Activated T-helper 2 cell treated with anti-CD3 and anti-CD28 coated beads, Interferon-gamma antibody, Interleukin-2, Interleukin-4, amounts not matched to agents 10 μg/mL and 5 μg/mL and 100 μg/mL, durations not matched to agents 14 hours and 24 hours and 36 hours (primary cell): ENCODE results near the gene XRCC1. TPM values are rescaled to one million over a fixed set of nuclear protein-coding genes. Genes with fewer than 3 reads are reported as not detected.

Source experiments
- DNase-seq: peaks from one replicate; pipeline ENCODE4 v3.0.0; 2021; ENCODE audit warnings: low spot score
- H3K27ac Mint-ChIP-seq: one replicate; pipeline ENCODE4 v1.8.0; 2021; ENCODE audit warnings: mixed read lengths
- H3K27me3 Mint-ChIP-seq: one replicate; pipeline ENCODE4 v1.8.0; 2021; ENCODE audit warnings: low read depth, mixed read lengths
- H3K36me3 Mint-ChIP-seq: one replicate; pipeline ENCODE4 v1.8.0; 2021; ENCODE audit warnings: low read depth, mixed read lengths
- H3K4me1 Mint-ChIP-seq: one replicate; pipeline ENCODE4 v1.8.0; 2021; ENCODE audit warnings: low read depth, mixed read lengths
- H3K4me3 Mint-ChIP-seq: one replicate; pipeline ENCODE4 v1.8.0; 2021; ENCODE audit warnings: low read depth, mild to moderate bottlenecking, moderate library complexity, mixed read lengths
- H3K9me3 Mint-ChIP-seq: one replicate; pipeline ENCODE4 v1.8.0; 2021; ENCODE audit warnings: mixed read lengths
- intact Hi-C: fragments of 100-400 bp; cut with micrococcal nuclease; formaldehyde crosslinking; loops from one replicate; pipeline ENCODE4 v1.15.1; 2023
- total RNA-seq: library from RNA; stranded (reverse); gene quantifications from 2 replicates; pipeline ENCODE4 v1.2.3, GENCODE V29; 2022

The XRCC1 gene
- total RNA-seq, 1 donor from 2014 or later: 27.3 TPM

DNA sequence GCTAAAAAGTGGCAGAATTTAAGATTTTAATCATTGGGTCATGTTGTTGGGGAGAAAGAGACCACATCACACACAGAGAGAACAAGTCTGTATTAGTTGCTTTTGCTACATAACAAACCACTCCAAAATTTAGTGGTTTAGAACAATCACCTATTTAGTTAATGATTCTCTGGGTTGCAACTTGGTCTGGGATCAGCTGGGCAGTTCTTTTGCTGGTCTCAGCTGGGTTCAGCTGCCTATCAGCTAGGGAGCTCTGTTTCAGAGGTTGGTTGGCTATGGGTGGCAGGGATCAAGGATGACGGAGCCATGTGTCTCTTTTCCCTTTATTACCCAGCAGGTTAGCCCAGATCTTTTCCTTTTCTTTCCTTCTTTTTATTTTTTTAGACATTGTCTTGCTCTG is 9.2 kb upstream of the XRCC1 start:
- no peaks in the 10 kb centered on the region for H3K9me3 Mint-ChIP-seq
- H3K36me3 Mint-ChIP-seq: peaks cover 18% of the 10 kb centered on the region
- intact Hi-C loops: loop anchor here (5.0 kb wide), 1 partner anchor 57 kb away; the partner anchor contains the start of gene ETHE1
- no peaks in the 10 kb centered on the region for H3K27me3 Mint-ChIP-seq
- DNase-seq: no peak
- H3K4me3 Mint-ChIP-seq: no peak overlapping the region
- peaks cover 15% of the 10 kb centered on the region for H3K4me1 Mint-ChIP-seq
- H3K27ac Mint-ChIP-seq: peak overlapping the region; percentile 79

DNA sequence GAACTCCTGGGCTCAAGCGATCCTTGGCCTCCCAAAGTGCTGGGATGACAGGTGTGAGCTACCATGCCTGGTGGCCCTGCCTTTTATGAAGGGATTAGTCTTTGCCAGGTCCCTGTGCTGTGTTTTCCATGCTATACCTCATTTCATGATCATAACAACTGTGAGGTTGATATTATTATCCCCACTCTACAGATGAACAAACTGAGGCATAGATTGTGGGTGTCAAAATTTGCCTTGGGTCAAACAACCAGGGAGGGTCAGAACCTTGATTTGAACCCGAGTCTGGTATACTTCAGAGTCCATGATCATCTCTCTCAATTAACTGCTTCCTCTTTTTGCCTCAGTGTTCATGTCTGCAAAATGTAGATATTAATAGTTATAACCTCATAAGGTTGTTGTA is 7.2 kb upstream of the XRCC1 start:
- H3K27me3 Mint-ChIP-seq: no peaks in the 10 kb centered on the region
- peak overlapping the region; percentile 21 for H3K27ac Mint-ChIP-seq
- H3K4me3 Mint-ChIP-seq: no peak overlapping the region
- peaks cover 12% of the 10 kb centered on the region for H3K36me3 Mint-ChIP-seq
- intact Hi-C loops: loop anchor here (5.0 kb wide), 1 partner anchor 55 kb away; the partner anchor contains the start of gene ETHE1
- DNase-seq: no peak
- H3K4me1 Mint-ChIP-seq: peaks cover 19% of the 10 kb centered on the region
- no peaks in the 10 kb centered on the region for H3K9me3 Mint-ChIP-seq

DNA sequence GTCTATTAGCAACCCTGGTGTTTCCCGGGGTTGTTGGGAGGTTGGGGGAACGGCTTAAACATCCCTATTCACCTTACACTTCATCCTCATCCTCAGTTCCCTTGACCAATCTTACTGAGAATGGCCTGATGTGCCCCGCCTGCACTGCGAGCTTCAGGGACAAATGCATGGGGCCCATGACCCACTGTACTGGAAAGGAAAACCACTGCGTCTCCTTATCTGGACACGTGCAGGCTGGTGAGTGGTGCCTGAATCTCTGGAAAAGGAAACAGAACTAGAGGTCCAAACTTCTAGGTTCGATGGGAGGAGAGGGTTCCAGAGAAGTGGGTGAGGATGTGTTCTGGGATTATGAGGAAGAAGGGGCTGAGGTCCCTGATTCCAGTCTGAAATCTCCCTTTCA is 6.1 kb upstream of the XRCC1 start:
- H3K36me3 Mint-ChIP-seq: peaks cover 12% of the 10 kb centered on the region
- H3K9me3 Mint-ChIP-seq: no peaks in the 10 kb centered on the region
- peak overlapping the region; percentile 86 for H3K4me3 Mint-ChIP-seq
- DNase-seq: no peak
- no peaks in the 10 kb centered on the region for H3K27me3 Mint-ChIP-seq
- peaks cover 23% of the 10 kb centered on the region for H3K4me1 Mint-ChIP-seq
- H3K27ac Mint-ChIP-seq: peak overlapping the region; percentile 51
- intact Hi-C loops: loop anchor here (5.0 kb wide), 1 partner anchor 54 kb away; the partner anchor contains the start of gene ETHE1

DNA sequence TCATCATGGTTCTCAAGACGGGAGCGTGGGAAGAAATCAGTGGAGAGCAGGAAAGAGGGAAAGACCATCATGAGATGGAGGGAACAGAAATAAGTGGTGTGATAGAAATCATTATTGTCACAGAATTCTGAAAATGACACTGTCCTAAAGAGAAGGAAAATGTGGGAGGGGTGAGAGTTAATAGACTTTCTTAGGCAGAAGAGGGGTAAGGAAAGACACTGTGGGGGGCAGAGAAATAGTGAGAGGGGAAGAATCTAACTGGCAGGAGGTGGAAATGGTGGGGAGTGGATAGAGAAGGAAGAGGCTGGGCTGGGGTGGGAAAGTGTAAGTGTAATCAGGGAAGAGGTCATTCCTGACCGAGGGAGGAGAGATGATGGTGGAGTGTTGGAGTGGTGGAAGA is 3.5 kb upstream of the XRCC1 start:
- no peak for DNase-seq
- H3K27me3 Mint-ChIP-seq: no peaks in the 10 kb centered on the region
- no peaks in the 10 kb centered on the region for H3K9me3 Mint-ChIP-seq
- intact Hi-C loops: loop anchor here (5.0 kb wide), 1 partner anchor 116 kb away; no protein-coding TSS in a partner anchor
- H3K4me3 Mint-ChIP-seq: peak overlapping the region; percentile 86
- H3K27ac Mint-ChIP-seq: peak overlapping the region; percentile 67
- H3K36me3 Mint-ChIP-seq: peaks cover 5% of the 10 kb centered on the region
- peaks cover 31% of the 10 kb centered on the region for H3K4me1 Mint-ChIP-seq

- H3K4me3 Mint-ChIP-seq: peak overlapping the region; percentile 59
- H3K9me3 Mint-ChIP-seq: no peaks in the 10 kb centered on the region
- DNase-seq: no peak
- peaks cover 5% of the 10 kb centered on the region for H3K36me3 Mint-ChIP-seq
- peaks cover 25% of the 10 kb centered on the region for H3K4me1 Mint-ChIP-seq
- no peaks in the 10 kb centered on the region for H3K27me3 Mint-ChIP-seq
- intact Hi-C loops: loop anchor here (1.0 to 5.0 kb wide), 3 partner anchors 20 to 114 kb away; partner anchors contain the start of genes IRGQ, ZNF428 and ZNF576
- peak overlapping the region; percentile 53 for H3K27ac Mint-ChIP-seq
These were observed 890 bp upstream of the XRCC1 start for GRCh38 chr19:43575955-43576878.

GRCh38 chr19:43574424-43575155 is 737 bp downstream of the XRCC1 start:
- peaks cover 23% of the 10 kb centered on the region for H3K4me1 Mint-ChIP-seq
- DNase-seq: no peak

DNA sequence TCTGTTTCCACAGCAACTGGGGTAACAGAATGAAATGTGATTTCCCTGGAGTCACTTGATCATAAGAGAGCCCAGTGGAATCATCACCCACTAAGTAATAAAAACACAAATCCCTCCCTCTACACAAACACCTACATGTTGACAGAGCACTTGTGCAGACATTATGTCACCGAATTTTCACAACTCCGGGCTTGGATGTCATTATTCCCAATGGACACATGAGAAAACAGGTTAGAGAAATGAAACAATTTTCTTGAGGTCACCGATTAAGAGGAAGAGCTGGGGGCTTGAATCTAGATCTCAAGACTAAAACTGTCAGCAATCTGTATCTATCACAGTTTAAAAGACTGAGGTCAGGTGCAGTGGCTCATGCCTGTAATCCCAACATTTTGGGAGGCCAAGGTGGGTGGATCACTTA is 3.1 kb downstream of the XRCC1 start:
- Mint-ChIP-seq H3K4me1 (peaks cover 18% of the 10 kb centered on the region), H3K36me3 (peaks cover 5% of the 10 kb centered on the region), H3K27ac (peak overlapping the region; percentile 18), H3K9me3 (no peaks in the 10 kb centered on the region), H3K27me3 (no peaks in the 10 kb centered on the region), H3K4me3 (no peak overlapping the region)
- intact Hi-C loops: no loop called here
- DNase-seq: no peak

More at GRCh38 chr19:43574424-43575155, 737 bp downstream of the XRCC1 start:
- Mint-ChIP-seq H3K9me3 (no peaks in the 10 kb centered on the region), H3K27ac (peak overlapping the region; percentile 90), H3K27me3 (no peaks in the 10 kb centered on the region), H3K4me3 (peak overlapping the region; percentile 97), H3K36me3 (peaks cover 5% of the 10 kb centered on the region)
- intact Hi-C loops: loop anchor here (1.0 to 5.0 kb wide), 3 partner anchors 22 to 112 kb away; partner anchors contain the start of genes IRGQ, ZNF428 and ZNF576

DNA sequence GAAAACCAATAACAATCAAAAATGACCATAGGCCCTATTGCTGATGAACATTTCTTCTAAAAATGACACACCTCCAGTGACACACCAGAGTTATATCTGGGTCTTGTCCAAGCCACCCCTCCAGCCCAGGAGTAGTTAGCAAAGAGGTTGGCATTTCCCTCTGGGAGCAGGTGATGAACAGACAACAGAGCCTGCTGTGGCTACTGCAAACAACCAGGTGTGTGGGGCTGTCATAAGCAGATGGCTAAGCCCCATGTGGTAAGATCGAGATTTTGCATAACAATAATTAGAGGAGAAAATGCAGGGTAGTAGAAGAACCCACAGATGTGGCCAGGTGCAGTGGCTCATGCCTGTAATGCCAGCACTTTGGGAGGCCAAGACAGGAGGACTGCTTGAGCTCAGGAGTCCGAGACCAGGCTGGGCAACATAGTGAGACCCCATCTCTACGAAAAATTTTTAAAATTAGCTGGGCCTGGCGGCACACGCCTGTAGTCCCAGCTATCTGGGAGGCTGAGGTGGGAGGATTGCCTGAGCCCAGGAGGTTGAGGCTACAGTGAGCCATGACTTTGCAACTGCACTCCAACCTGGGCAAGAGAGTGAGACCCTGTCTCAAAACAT is 5.0 kb downstream of the XRCC1 start:
- Mint-ChIP-seq H3K9me3 (no peaks in the 10 kb centered on the region), H3K36me3 (peaks cover 7% of the 10 kb centered on the region), H3K27ac (no peak overlapping the region), H3K4me1 (peaks cover 11% of the 10 kb centered on the region), H3K4me3 (no peak overlapping the region), H3K27me3 (no peaks in the 10 kb centered on the region)
- no peak for DNase-seq
- intact Hi-C loops: no loop called here

- H3K4me1 Mint-ChIP-seq: peaks cover 9% of the 10 kb centered on the region
- no peak overlapping the region for H3K27ac Mint-ChIP-seq
- H3K36me3 Mint-ChIP-seq: peaks cover 4% of the 10 kb centered on the region
- no peaks in the 10 kb centered on the region for H3K9me3 Mint-ChIP-seq
- no peak overlapping the region for H3K4me3 Mint-ChIP-seq
- no peaks in the 10 kb centered on the region for H3K27me3 Mint-ChIP-seq
- intact Hi-C loops: no loop called here
- DNase-seq: no peak
These were observed 5.7 kb downstream of the XRCC1 start for GRCh38 chr19:43569657-43570056.

DNA sequence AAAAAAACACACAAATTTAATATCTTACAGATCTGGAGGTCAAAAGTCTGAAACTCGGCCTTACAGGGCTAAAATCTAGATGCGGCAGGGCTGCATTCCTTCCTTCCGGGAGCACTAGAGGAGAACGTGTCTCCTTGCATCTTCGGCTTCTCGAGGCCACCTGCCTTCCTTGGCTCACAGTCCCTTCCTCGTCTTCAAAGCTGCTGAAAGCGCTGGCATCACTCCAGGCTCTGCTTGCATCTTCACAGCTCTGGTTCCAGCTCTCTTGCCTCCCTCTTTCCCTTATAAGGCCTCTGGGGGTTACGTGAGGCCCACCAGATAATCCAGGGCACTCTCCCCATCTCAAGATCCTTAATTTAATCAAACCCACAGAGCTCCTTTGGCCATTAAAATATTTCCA is 10.5 kb downstream of the XRCC1 start:
- intact Hi-C loops: no loop called here
- Mint-ChIP-seq H3K9me3 (no peaks in the 10 kb centered on the region), H3K27me3 (no peaks in the 10 kb centered on the region), H3K36me3 (peaks cover 29% of the 10 kb centered on the region), H3K27ac (no peak overlapping the region), H3K4me1 (peaks cover 32% of the 10 kb centered on the region), H3K4me3 (no peak overlapping the region)
- no peak for DNase-seq

DNA sequence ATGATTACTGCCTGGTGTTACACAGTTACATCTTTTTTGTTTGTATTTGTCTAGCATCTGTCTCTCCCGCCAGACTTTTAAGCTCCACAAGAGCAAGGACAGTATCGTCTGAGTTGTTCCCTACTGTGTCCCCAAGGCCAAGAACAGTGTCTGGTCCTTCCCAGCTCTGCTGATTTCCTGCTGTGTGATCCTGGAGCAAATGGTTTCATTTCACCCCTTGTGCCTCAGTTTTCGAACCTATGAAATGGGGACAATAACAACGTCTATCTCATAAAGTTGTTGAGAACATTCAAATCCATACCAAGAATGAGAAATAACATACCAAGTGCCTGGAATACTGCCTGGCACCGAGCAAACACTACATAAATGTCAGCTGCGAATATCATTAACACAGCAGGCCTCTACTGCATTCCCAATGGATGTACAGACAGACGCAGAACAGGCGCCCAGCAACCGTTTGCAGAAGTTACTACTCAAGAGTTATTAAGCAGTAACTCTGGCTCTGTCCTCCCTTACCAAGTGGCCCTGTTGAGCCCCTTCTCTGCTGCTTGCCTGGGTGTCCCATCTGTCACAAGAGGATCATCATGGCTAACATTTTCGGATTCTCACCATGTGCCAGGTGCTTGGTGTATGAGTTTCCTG is 11.4 kb downstream of the XRCC1 start:
- no peaks in the 10 kb centered on the region for H3K9me3 Mint-ChIP-seq
- no peak for DNase-seq
- no peak overlapping the region for H3K4me3 Mint-ChIP-seq
- intact Hi-C loops: no loop called here
- peaks cover 32% of the 10 kb centered on the region for H3K4me1 Mint-ChIP-seq
- H3K27me3 Mint-ChIP-seq: no peaks in the 10 kb centered on the region
- peaks cover 33% of the 10 kb centered on the region for H3K36me3 Mint-ChIP-seq
- H3K27ac Mint-ChIP-seq: peak overlapping the region; percentile 66

GRCh38 chr19:43562698-43563241 is 12.6 kb downstream of the XRCC1 start:
- Mint-ChIP-seq H3K9me3 (no peaks in the 10 kb centered on the region), H3K36me3 (peaks cover 34% of the 10 kb centered on the region), H3K27ac (peak overlapping the region; percentile 66), H3K27me3 (no peaks in the 10 kb centered on the region), H3K4me1 (peaks cover 32% of the 10 kb centered on the region), H3K4me3 (no peak overlapping the region)
- intact Hi-C loops: no loop called here
- peak; percentile 62 for DNase-seq
